ENCODE data around the gene MCTP1.

DNA sequence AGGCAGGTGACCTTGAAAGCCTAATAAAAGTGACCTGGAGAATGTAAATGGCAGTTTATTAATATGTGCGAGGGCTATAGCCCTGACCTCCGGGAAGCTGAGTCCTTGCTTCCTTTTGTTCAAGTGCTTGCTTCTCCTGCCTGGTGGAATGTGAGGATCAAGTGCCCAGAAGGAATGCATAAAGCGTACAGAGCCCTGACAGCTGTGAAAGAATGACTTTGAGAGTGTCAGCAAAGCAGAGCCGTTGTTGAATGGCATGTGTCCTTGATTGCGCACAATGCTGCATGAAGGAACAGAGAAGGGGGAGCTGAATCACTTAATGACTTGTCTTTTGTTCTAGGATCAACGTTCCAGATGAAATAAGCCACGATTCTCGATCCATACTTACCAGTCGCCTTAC, 533.4 kb downstream of the MCTP1 start:
- TF ChIP-seq, protein P1, sequence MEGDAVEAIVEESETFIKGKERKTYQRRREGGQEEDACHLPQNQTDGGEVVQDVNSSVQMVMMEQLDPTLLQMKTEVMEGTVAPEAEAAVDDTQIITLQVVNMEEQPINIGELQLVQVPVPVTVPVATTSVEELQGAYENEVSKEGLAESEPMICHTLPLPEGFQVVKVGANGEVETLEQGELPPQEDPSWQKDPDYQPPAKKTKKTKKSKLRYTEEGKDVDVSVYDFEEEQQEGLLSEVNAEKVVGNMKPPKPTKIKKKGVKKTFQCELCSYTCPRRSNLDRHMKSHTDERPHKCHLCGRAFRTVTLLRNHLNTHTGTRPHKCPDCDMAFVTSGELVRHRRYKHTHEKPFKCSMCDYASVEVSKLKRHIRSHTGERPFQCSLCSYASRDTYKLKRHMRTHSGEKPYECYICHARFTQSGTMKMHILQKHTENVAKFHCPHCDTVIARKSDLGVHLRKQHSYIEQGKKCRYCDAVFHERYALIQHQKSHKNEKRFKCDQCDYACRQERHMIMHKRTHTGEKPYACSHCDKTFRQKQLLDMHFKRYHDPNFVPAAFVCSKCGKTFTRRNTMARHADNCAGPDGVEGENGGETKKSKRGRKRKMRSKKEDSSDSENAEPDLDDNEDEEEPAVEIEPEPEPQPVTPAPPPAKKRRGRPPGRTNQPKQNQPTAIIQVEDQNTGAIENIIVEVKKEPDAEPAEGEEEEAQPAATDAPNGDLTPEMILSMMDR (conservative IDR thresholded peaks at IDR 0.05; ENCODE audit: low read length) = no peak
- TF ChIP-seq EZH2phosphoT487 (IDR thresholded peaks at IDR 0.05; ENCODE audit: borderline replicate concordance) = no peak
